KBM-7 (cell line): Measurements from ENCODE around the gene NDUFB1.

ENCODE experiments used
- DNase-seq: peaks from one replicate; pipeline ENCODE4 v3.0.0-alpha.2; 2015
- in situ Hi-C: fragments of 300-500 bp; cut with MboI; formaldehyde crosslinking; loops from 2 replicates; pipeline ENCODE4 v1.14.3; 2020; ENCODE audit warnings: low sequenced_read_pairs, low pct_unique_long_range_greater_than_20kb, mixed read lengths

NDUFB1 gene

DNA sequence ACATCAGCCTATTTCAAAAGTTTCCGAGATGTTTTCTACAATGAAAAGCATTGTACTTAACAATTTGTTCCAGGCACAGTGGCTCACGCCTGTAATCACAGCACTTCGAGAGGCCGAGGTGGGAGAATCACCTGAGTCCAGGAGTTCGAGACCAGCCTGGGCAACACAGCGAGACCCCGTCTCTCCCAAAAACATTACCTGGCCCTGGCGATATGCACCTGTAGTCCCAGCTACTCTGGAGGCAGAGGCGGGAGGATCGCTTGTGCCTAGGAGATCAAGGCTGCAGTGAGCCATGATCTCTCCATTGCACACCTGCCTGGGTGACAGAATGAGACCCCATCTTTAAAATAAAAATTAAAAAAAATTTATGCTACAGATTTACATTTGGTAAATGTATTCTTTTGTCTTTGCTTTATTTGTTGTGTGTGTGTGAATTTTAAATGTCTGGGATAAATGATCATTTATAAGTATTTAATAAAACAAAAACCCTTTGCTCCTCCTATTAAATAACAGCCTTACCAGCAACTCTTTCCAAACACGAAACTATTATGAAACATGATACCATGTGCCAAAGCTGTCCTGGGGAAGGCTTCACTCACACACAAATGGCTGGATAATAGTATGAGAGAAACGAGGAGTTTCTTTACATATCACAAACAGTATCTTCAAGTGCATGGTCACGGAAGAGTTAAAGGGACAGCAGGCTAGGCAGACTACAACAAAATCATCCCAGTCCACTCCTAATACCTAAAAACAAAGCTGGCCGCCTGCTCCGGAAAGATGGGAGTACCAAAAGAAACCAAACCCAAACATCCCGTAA lies 16.2 kb downstream of the NDUFB1 start:
- in situ Hi-C loops, result no loop called here
- no peak for DNase-seq

DNA sequence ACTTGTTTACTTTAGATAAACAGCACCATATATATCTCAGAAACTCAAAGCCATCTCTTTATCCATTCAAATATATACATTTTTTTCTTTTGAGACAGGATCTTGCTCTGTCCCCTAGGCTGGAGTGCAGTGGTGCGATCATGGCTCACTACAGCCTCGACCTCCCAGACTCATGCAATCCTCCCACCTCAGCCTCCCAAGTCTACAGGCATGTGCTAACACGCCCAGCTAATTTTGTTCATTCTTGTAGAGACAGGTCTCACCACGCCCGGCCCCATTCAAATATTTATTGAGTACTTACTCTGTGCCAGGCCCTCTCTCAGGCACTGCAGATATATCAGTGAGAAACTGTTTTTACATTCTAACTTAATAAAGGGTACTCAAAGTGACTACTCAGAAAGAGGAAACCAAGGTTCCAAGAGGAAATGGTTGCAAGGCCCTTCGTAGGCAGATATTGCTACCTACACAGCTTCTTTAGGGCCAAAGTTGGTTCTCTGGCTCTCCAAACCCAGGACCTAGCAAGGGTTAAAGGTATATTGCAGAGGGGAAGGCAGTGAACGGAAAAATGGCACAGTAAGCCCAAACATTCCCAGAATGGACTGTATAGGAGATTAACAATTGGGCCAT lies 18.0 kb downstream of the NDUFB1 start:
- in situ Hi-C loops, result no loop called here
- DNase-seq, result peak; percentile 47

DNA sequence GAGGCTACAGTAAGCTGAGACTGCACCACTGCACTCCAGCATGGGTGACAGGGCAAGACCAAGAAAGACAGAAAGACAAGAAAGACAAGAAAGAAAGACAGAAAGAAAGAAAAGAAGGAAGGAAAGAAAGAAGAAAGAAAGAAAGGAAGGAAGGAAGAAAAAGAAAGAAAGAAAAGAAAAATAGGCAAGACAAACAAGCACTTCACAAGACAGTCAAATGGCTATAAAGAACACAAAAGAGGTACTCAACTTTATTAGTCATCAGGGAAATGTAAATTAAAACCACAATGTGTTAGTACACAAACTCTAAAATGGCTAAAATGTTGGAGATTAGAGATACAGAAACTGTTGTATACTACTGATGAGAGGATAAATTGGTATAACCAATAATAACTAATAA lies 21.7 kb downstream of the NDUFB1 start:
- in situ Hi-C loops, result no loop called here
- DNase-seq, result no peak

DNA sequence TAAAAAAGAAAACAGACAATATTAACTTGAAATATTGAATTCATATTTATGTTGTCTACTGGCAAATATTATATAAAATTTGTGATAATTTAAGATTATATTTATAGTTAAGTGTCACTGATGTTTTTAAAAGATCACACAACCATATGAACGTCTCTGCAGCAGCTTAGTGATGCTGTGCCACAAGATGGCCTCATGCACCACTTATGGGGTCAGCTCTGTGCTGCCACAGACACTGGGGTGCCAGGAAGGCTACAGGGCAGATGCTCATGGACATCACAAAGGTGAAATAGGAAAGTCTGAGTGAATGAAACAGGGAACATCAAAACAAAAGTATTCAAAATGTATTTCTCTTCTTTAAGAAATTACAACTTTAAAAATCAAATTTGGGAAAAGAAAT lies 28.2 kb downstream of the NDUFB1 start:
- in situ Hi-C loops, result no loop called here
- DNase-seq, result no peak

DNA sequence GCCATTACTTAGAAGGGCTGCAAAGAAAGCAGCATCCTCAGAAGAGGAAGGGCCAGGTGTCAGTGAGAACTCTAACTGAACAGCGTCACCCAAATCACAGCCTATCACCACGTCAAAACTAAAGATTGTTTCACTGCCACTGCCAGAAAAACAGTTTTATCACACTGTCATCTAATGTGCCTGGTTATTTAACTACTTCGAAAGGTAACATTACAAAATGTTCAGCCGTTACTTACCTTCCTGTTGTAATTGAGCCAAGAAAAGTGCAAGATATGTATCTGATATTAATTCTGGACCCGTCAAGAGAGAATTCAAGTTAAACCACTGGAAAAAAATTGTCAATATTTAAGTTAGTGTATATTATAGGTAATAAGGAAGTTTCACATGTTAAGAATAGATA lies 33.0 kb downstream of the NDUFB1 start:
- no peak for DNase-seq
- in situ Hi-C loops, result no loop called here

DNA sequence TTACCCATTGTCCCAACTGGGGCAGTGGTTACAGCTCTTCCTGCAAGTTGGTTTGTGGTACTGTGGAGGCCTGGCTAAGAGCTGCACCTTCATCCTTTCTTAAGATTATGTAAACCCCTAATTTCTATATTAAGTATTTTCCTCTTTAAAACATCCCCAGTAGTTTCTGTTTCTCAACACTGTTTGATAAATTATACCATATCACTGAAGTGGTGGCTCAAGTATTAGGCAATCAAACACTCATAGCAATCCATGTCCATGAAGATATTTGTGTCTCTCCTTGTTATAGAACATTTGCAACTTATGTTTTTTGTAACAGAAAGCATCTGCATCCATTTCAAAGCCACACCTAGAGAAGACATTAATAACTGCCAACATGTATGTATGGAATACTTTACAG lies 47.0 kb downstream of the NDUFB1 start:
- no peak for DNase-seq
- in situ Hi-C loops, result no loop called here
